HepG2 (cell line): ENCODE measurements around the gene IFNL1. TPM values are rescaled to one million over a fixed set of nuclear protein-coding genes. Genes with fewer than 3 reads are reported as not detected.

Source experiments
- CERS6 ChIP-seq: sonication (generic); formaldehyde crosslinking; IDR thresholded peaks from 2 replicates; pipeline ENCODE4 v1.5.0; 2020; ENCODE audit warnings: missing genetic modification reagents
- CREBL2 ChIP-seq: sonication (generic); formaldehyde crosslinking; IDR thresholded peaks from 2 replicates; pipeline ENCODE4 v1.8.1; 2023; ENCODE audit warnings: missing genetic modification reagents, mild to moderate bottlenecking, borderline replicate concordance
- E2F5 ChIP-seq: sonication (generic); formaldehyde crosslinking; conservative IDR thresholded peaks from 2 replicates; pipeline ENCODE4 v1.4.0; 2020; ENCODE audit warnings: missing genetic modification reagents
- ELF4 ChIP-seq: sonication (generic); formaldehyde crosslinking; IDR thresholded peaks from 2 replicates; pipeline ENCODE4 v1.5.0; 2020; ENCODE audit warnings: missing genetic modification reagents, mild to moderate bottlenecking, moderate library complexity, borderline replicate concordance
- IRF2 ChIP-seq: IDR thresholded peaks from 2 replicates; pipeline ENCODE4 v1.6.1; 2018; ENCODE audit warnings: missing genetic modification reagents, missing compliant biosample characterization
- KDM5A ChIP-seq: fragments of 200-600 bp; sonication (generic); IDR thresholded peaks from 2 replicates; pipeline ENCODE4 v1.7.0; 2018; ENCODE audit warnings: antibody characterized with exemption, mild to moderate bottlenecking, low read length, borderline replicate concordance
- KMT2A ChIP-seq: sonication (generic); formaldehyde crosslinking; IDR thresholded peaks from 2 replicates; pipeline ENCODE4 v1.4.0; 2020; ENCODE audit warnings: missing genetic modification reagents
- MATR3 ChIP-seq: sonication (generic); formaldehyde crosslinking; IDR thresholded peaks from 2 replicates; pipeline ENCODE4 v1.4.0; 2020; ENCODE audit warnings: missing genetic modification reagents
- MIXL1 ChIP-seq: IDR thresholded peaks from 2 replicates; pipeline ENCODE4 v1.6.1; 2016
- NFYB ChIP-seq: sonication (generic); formaldehyde crosslinking; IDR thresholded peaks from 2 replicates; pipeline ENCODE4 v1.4.0; 2020; ENCODE audit warnings: missing genetic modification reagents
- NRL ChIP-seq: sonication (generic); formaldehyde crosslinking; IDR thresholded peaks from 2 replicates; pipeline ENCODE4 v1.5.0; 2020; ENCODE audit warnings: missing genetic modification reagents, mild to moderate bottlenecking, moderate library complexity, borderline replicate concordance
- PATZ1 ChIP-seq: sonication (generic); formaldehyde crosslinking; IDR thresholded peaks from 2 replicates; pipeline ENCODE4 v1.4.0; 2020; ENCODE audit warnings: missing genetic modification reagents
- PHB2 ChIP-seq: fragments of 450-650 bp; IDR thresholded peaks from 2 replicates; pipeline ENCODE4 v1.6.1; 2018; ENCODE audit not compliant: partially characterized antibody
- RORA ChIP-seq: sonication (generic); formaldehyde crosslinking; IDR thresholded peaks from 2 replicates; pipeline ENCODE4 v1.5.0; 2020; ENCODE audit warnings: mild to moderate bottlenecking, missing genetic modification reagents, moderate library complexity
- SNRNP70 ChIP-seq: fragments of 200-400 bp; formaldehyde crosslinking; IDR thresholded peaks from 2 replicates; pipeline ENCODE4 v1.6.1; 2017; ENCODE audit warnings: mild to moderate bottlenecking, low read depth, low read length, moderate library complexity
- SP4 ChIP-seq: sonication (generic); formaldehyde crosslinking; IDR thresholded peaks from 2 replicates; pipeline ENCODE4 v1.8.1; 2023; ENCODE audit warnings: mild to moderate bottlenecking, missing genetic modification reagents
- TCF12 ChIP-seq, 2 experiments: fragments of 450-650 bp in 1 of 2; sonication (generic) in 1 of 2; formaldehyde crosslinking in 1 of 2; IDR thresholded peaks; 2 replicates each; pipeline versions ENCODE4 v1.6.1 to v1.8.0; 2017 to 2022; ENCODE audit warnings: antibody characterized with exemption in 1 of 2, mild to moderate bottlenecking in 1 of 2, missing genetic modification reagents in 1 of 2, moderate library complexity in 1 of 2
- ZFYVE20 ChIP-seq: sonication (generic); formaldehyde crosslinking; IDR thresholded peaks from 2 replicates; pipeline ENCODE4 v1.8.0; 2023; ENCODE audit warnings: low read depth, mild to moderate bottlenecking, moderate library complexity, missing genetic modification reagents, borderline replicate concordance
- ZKSCAN1 ChIP-seq: fragments of 150-350 bp; IDR thresholded peaks from 2 replicates; pipeline ENCODE4 v1.6.1; 2014; ENCODE audit warnings: low read length
- ZNF260 ChIP-seq: sonication (generic); formaldehyde crosslinking; IDR thresholded peaks from 2 replicates; pipeline ENCODE4 v1.4.0; 2020; ENCODE audit warnings: missing genetic modification reagents, low read depth, mild to moderate bottlenecking, borderline replicate concordance
- ZNF33A ChIP-seq: sonication (generic); formaldehyde crosslinking; IDR thresholded peaks from 2 replicates; pipeline ENCODE4 v1.5.1; 2020; ENCODE audit warnings: missing genetic modification reagents, mild to moderate bottlenecking, moderate library complexity, borderline replicate concordance
- ZNF615 ChIP-seq: sonication (generic); formaldehyde crosslinking; IDR thresholded peaks from 2 replicates; pipeline ENCODE4 v1.5.0; 2020; ENCODE audit warnings: mild to moderate bottlenecking, missing genetic modification reagents, borderline replicate concordance
- ZNF652 ChIP-seq: IDR thresholded peaks from 2 replicates; pipeline ENCODE4 v1.6.1; 2016; ENCODE audit warnings: low read depth, borderline replicate concordance
- ZNF674 ChIP-seq: sonication (generic); formaldehyde crosslinking; IDR thresholded peaks from 2 replicates; pipeline ENCODE4 v1.5.0; 2020; ENCODE audit warnings: low read depth, mild to moderate bottlenecking, missing genetic modification reagents
- ZNF740 ChIP-seq: sonication (generic); formaldehyde crosslinking; IDR thresholded peaks from 2 replicates; pipeline ENCODE4 v1.4.0; 2020; ENCODE audit warnings: missing genetic modification reagents
- ZNF782 ChIP-seq: sonication (generic); formaldehyde crosslinking; IDR thresholded peaks from 2 replicates; pipeline ENCODE4 v1.4.0; 2020; ENCODE audit warnings: missing genetic modification reagents, mild to moderate bottlenecking, borderline replicate concordance
- polyA plus RNA-seq, 8 experiments: library from polyadenylated mRNA; depleted of rRNA in 3 of 8; stranded (reverse) in 7 of 8; unstranded in 1 of 8; fragments of >200 nt; fragmentation: Illumina TruSeq in 4 of 8; extraction: Trizol in 4 of 8; gene quantifications; 2 replicates each; pipeline versions ENCODE4 v1.2.1 to v1.2.3, GENCODE V29; 2011 to 2016; ENCODE audit warnings: low read depth in 4 of 8, missing spikeins in 1 of 8, mixed read lengths in 1 of 8; ENCODE audit not compliant: insufficient read depth in 1 of 8
- total RNA-seq, 5 experiments: library from RNA; depleted of rRNA; stranded (reverse); fragments of >200 nt; fragmentation: Illumina TruSeq; extraction: Trizol; gene quantifications; 2 replicates each; pipeline ENCODE4 v1.2.3, GENCODE V29; 2016; ENCODE audit warnings: low read depth in 1 of 5

The IFNL1 gene
- total and polyA plus RNA-seq, 2 of the 13 experiments (the other 11 are each of a cell fraction or from before 2014, with no cell fraction given), result not detected

GRCh38 chr19:39341719-39342604 is 45.8 kb downstream of the IFNL1 start, which contains the start of gene SAMD4B (continued):
- TF ChIP-seq KDM5A, result peak; percentile 98
- TF ChIP-seq TCF12 (IDR thresholded peaks at IDR 0.05), result no peak
- TF ChIP-seq TCF12 (CRISPR knock-in tag; IDR thresholded peaks at IDR 0.05), result no peak
- no peak for TF ChIP-seq ZKSCAN1
- no peak for TF ChIP-seq RORA (CRISPR knock-in tag)
- no peak for TF ChIP-seq ZNF33A (CRISPR knock-in tag)
- no peak for TF ChIP-seq ZNF652 (CRISPR knock-in tag)
- peak; percentile 78; the same call in 1 of the 2 replicates for TF ChIP-seq IRF2 (CRISPR knock-in tag)
- no peak for TF ChIP-seq PHB2
- no peak for TF ChIP-seq ZNF615 (CRISPR knock-in tag)
- TF ChIP-seq NRL (CRISPR knock-in tag), result no peak
- no peak for TF ChIP-seq ELF4
- peak; percentile 39; the same call in 1 of the 2 replicates for TF ChIP-seq MIXL1
- no peak for TF ChIP-seq ZNF674
- TF ChIP-seq KMT2A (CRISPR knock-in tag), result peak; percentile 57; the same call in 1 of the 2 replicates
- peak; percentile 87 for TF ChIP-seq NFYB (CRISPR knock-in tag)
- no peak for TF ChIP-seq ZFYVE20 (CRISPR knock-in tag)
- 0 out of 2 replicates have a peak, but pooled peaks have one; percentile 45 for TF ChIP-seq ZNF740 (CRISPR knock-in tag)
- no peak for TF ChIP-seq SNRNP70
- no peak for TF ChIP-seq ZNF260 (CRISPR knock-in tag)
- peak; percentile 95 for TF ChIP-seq SP4 (CRISPR knock-in tag)
- peak; percentile 79 for TF ChIP-seq PATZ1 (CRISPR knock-in tag)
- no peak; the same call in 1 of the 2 replicates for TF ChIP-seq E2F5 (CRISPR knock-in tag)
- no peak for TF ChIP-seq MATR3
- TF ChIP-seq ZNF782 (CRISPR knock-in tag), result peak; percentile 48; the same call in 1 of the 2 replicates
- no peak for TF ChIP-seq CERS6 (CRISPR knock-in tag)
- TF ChIP-seq CREBL2 (CRISPR knock-in tag), result no peak
